Ovary (tissue), 3 donors: ENCODE data around the gene SLC19A1.

ENCODE experiments used
- POLR2A ChIP-seq: fragments of 450-650 bp; IDR thresholded peaks from one replicate; pipeline ENCODE4 v1.6.1; 2017; ENCODE audit warnings: antibody characterized with exemption, mild to moderate bottlenecking, moderate library complexity
- TF ChIP-seq, protein P1 (sequence below), 3 donors: fragments of 450-650 bp in 2 of 3; fragments of 200-600 bp in 1 of 3; IDR thresholded peaks; one replicate each; pipeline versions ENCODE4 v1.5.1 to v1.8.0; 2016 to 2022; ENCODE audit warnings: antibody characterized with exemption in 3 of 3, mild to moderate bottlenecking in 1 of 3
- donor health status: DM: no; HTN: no; CAD: no.

GRCh38 chr21:45529785-45530422 lies 12.3 kb downstream of the SLC19A1 start:
- no peak for TF ChIP-seq POLR2A
- TF ChIP-seq, protein P1, sequence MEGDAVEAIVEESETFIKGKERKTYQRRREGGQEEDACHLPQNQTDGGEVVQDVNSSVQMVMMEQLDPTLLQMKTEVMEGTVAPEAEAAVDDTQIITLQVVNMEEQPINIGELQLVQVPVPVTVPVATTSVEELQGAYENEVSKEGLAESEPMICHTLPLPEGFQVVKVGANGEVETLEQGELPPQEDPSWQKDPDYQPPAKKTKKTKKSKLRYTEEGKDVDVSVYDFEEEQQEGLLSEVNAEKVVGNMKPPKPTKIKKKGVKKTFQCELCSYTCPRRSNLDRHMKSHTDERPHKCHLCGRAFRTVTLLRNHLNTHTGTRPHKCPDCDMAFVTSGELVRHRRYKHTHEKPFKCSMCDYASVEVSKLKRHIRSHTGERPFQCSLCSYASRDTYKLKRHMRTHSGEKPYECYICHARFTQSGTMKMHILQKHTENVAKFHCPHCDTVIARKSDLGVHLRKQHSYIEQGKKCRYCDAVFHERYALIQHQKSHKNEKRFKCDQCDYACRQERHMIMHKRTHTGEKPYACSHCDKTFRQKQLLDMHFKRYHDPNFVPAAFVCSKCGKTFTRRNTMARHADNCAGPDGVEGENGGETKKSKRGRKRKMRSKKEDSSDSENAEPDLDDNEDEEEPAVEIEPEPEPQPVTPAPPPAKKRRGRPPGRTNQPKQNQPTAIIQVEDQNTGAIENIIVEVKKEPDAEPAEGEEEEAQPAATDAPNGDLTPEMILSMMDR (IDR thresholded peaks at IDR 0.05): no peak
